Suprapubic skin (tissue), 4 donors: ENCODE measurements around the gene LRIT1. TPM values are rescaled to one million over a fixed set of nuclear protein-coding genes. Genes with fewer than 3 reads are reported as not detected.

ENCODE experiments used
- DNase-seq, 2 donors: peaks; one replicate each; pipeline ENCODE4 v3.0.0-alpha.2; 2019; ENCODE audit warnings: low spot score in 2 of 2
- H3K27ac ChIP-seq: fragments of 200-600 bp; sonication (generic); one replicate; pipeline ENCODE4 v1.5.1; 2019
- H3K27me3 ChIP-seq: fragments of 200-600 bp; sonication (generic); one replicate; pipeline ENCODE4 v1.5.1; 2019
- H3K36me3 ChIP-seq: fragments of 200-600 bp; sonication (generic); one replicate; pipeline ENCODE4 v1.5.1; 2019
- H3K4me1 ChIP-seq: fragments of 200-600 bp; sonication (generic); one replicate; pipeline ENCODE4 v1.5.1; 2019
- H3K4me3 ChIP-seq: fragments of 200-600 bp; sonication (generic); one replicate; pipeline ENCODE4 v1.5.1; 2019; ENCODE audit warnings: mild to moderate bottlenecking
- H3K9me3 ChIP-seq: fragments of 200-600 bp; sonication (generic); one replicate; pipeline ENCODE4 v1.5.1; 2019
- CTCF ChIP-seq, 2 donors: fragments of 200-600 bp in 1 of 2; fragments of 450-650 bp in 1 of 2; sonication (generic) in 1 of 2; IDR thresholded peaks; one replicate each; pipeline ENCODE4 v1.5.1; 2016 to 2019; ENCODE audit warnings: antibody characterized with exemption in 2 of 2, mild to moderate bottlenecking in 1 of 2, moderate library complexity in 1 of 2
- EP300 ChIP-seq: sonication (generic); formaldehyde crosslinking; IDR thresholded peaks from one replicate; pipeline ENCODE4 v1.6.1; 2017; ENCODE audit warnings: antibody characterized with exemption
- POLR2A ChIP-seq, 2 donors: fragments of 450-650 bp; IDR thresholded peaks; one replicate each; pipeline ENCODE4 v1.6.1; 2017; ENCODE audit warnings: antibody characterized with exemption in 2 of 2, mild to moderate bottlenecking in 2 of 2, moderate library complexity in 2 of 2
- POLR2AphosphoS5 ChIP-seq, 3 donors: sonication (generic); formaldehyde crosslinking; IDR thresholded peaks; one replicate each; pipeline ENCODE4 v1.6.1; 2017; ENCODE audit warnings: antibody characterized with exemption in 3 of 3
- WGBS: methylation state at CpG from one replicate; pipeline ENCODE4 v1.1.5; 2018; 5-methylcytosine and 5-hydroxymethylcytosine counted together
- total RNA-seq, 4 donors: library from RNA; depleted of rRNA; stranded (reverse); fragments of >200 nt; gene quantifications; one replicate each; pipeline ENCODE4 v1.1.0, GENCODE V29; 2016

LRIT1 gene
- total RNA-seq, 4 donors from 2014 or later = not detected

GRCh38 chr10:84201244-84201606 lies 40.1 kb downstream of the LRIT1 start:
- peaks cover 5% of the 10 kb centered on the region for H3K27me3 ChIP-seq
- no peaks in the 10 kb centered on the region for H3K36me3 ChIP-seq
- peaks cover 17% of the 10 kb centered on the region for H3K4me1 ChIP-seq
- peak in 1 of 2 donors; percentile 21 for DNase-seq
- no peaks in the 10 kb centered on the region for H3K9me3 ChIP-seq
- TF ChIP-seq POLR2AphosphoS5 (IDR thresholded peaks at IDR 0.05) = no peak
- no peak for TF ChIP-seq CTCF (IDR thresholded peaks at IDR 0.05)
- TF ChIP-seq POLR2A (IDR thresholded peaks at IDR 0.05) = no peak
- TF ChIP-seq EP300 = no peak
- no peak overlapping the region for H3K4me3 ChIP-seq
- no peak overlapping the region for H3K27ac ChIP-seq
- WGBS = 58% methylated on average over 4 of the region's 6 CpGs

GRCh38 chr10:84200537-84201243 lies 40.7 kb downstream of the LRIT1 start:
- Histone ChIP-seq H3K36me3 (no peaks in the 10 kb centered on the region), H3K27ac (no peak overlapping the region), H3K4me3 (no peak overlapping the region), H3K4me1 (peaks cover 20% of the 10 kb centered on the region), H3K27me3 (peaks cover 6% of the 10 kb centered on the region), H3K9me3 (no peaks in the 10 kb centered on the region)
- 82% methylated on average over 11 of the region's 11 CpGs for WGBS
- TF ChIP-seq POLR2A (IDR thresholded peaks at IDR 0.05) (no peak), POLR2AphosphoS5 (IDR thresholded peaks at IDR 0.05) (no peak), CTCF (IDR thresholded peaks at IDR 0.05) (no peak), EP300 (no peak)
- no peak for DNase-seq

- no peak overlapping the region for H3K4me3 ChIP-seq
- H3K9me3 ChIP-seq = no peaks in the 10 kb centered on the region
- H3K27me3 ChIP-seq = peaks cover 28% of the 10 kb centered on the region
- H3K36me3 ChIP-seq = no peaks in the 10 kb centered on the region
- TF ChIP-seq CTCF (IDR thresholded peaks at IDR 0.05) (no peak), POLR2A (IDR thresholded peaks at IDR 0.05) (no peak)
- H3K27ac ChIP-seq = peak overlapping the region; percentile 35
- peaks cover 40% of the 10 kb centered on the region for H3K4me1 ChIP-seq
- no peak for DNase-seq
- 52% methylated on average over 7 of the region's 7 CpGs for WGBS
Observed at GRCh38 chr10:84198206-84198915, 43.0 kb downstream of the LRIT1 start.

GRCh38 chr10:84197643-84198042 lies 43.7 kb downstream of the LRIT1 start:
- peaks cover 40% of the 10 kb centered on the region for H3K4me1 ChIP-seq
- no peak for DNase-seq
- TF ChIP-seq POLR2A (IDR thresholded peaks at IDR 0.05) = no peak
- no peak for TF ChIP-seq POLR2AphosphoS5 (IDR thresholded peaks at IDR 0.05)
- TF ChIP-seq CTCF (IDR thresholded peaks at IDR 0.05) = no peak
- TF ChIP-seq EP300 = no peak
- H3K27me3 ChIP-seq = peaks cover 30% of the 10 kb centered on the region
- H3K4me3 ChIP-seq = no peak overlapping the region
- H3K27ac ChIP-seq = no peak overlapping the region
- 69% methylated on average over 3 of the region's 5 CpGs for WGBS
- no peaks in the 10 kb centered on the region for H3K36me3 ChIP-seq
- H3K9me3 ChIP-seq = no peaks in the 10 kb centered on the region

- Histone ChIP-seq H3K9me3 (no peaks in the 10 kb centered on the region), H3K4me3 (no peak overlapping the region), H3K36me3 (no peaks in the 10 kb centered on the region), H3K27ac (no peak overlapping the region), H3K27me3 (peaks cover 30% of the 10 kb centered on the region), H3K4me1 (peaks cover 42% of the 10 kb centered on the region)
- 54% methylated on average over 5 of the region's 5 CpGs for WGBS
- no peak for DNase-seq
- TF ChIP-seq CTCF (IDR thresholded peaks at IDR 0.05) (no peak), EP300 (no peak)
Observed at GRCh38 chr10:84196941-84197340, 44.4 kb downstream of the LRIT1 start.
